HEK293 (cell line): ENCODE data around the gene BLOC1S1.

Experiments
- CTCF ChIA-PET: fragments of 350-600 bp; formaldehyde crosslinking; extraction: SDS; loops from one replicate; lab custom pipeline; 2021; ENCODE audit warnings: antibody characterized with exemption; lab: Yijun Ruan, JAX
- POLR2A ChIA-PET: fragments of 300-600 bp; formaldehyde crosslinking; extraction: SDS; loops from one replicate; lab custom pipeline; 2020; ENCODE audit warnings: antibody characterized with exemption, inconsistent platforms; lab: Yijun Ruan, JAX
- H3K27ac ChIP-seq: fragments of 200-500 bp; sonication (Bioruptor generic); 2 replicates; pipeline ENCODE4 v1.5.1; 2014; ENCODE audit warnings: low read depth, low read length, control low read depth, inconsistent platforms; ENCODE audit errors: extremely low read depth
- H3K36me3 ChIP-seq, 2 experiments: fragments of 200-500 bp in 1 of 2; sonication (Bioruptor generic) in 1 of 2; 1 replicate in 1 of 2; 2 replicates in 1 of 2; pipeline ENCODE4 v1.5.1; 2014 to 2017; ENCODE audit warnings: inconsistent platforms in 2 of 2, low read length in 2 of 2; ENCODE audit not compliant: control insufficient read depth in 2 of 2, insufficient read depth in 1 of 2
- H3K4me1 ChIP-seq: fragments of 200-500 bp; sonication (Bioruptor generic); 2 replicates; pipeline ENCODE4 v1.5.1; 2014; ENCODE audit warnings: mild to moderate bottlenecking, low read length, inconsistent platforms; ENCODE audit not compliant: control insufficient read depth, insufficient read depth
- H3K4me3 ChIP-seq: 2 replicates; pipeline ENCODE4 v1.5.1; 2011; ENCODE audit warnings: low read depth, mild to moderate bottlenecking, control low read depth, low read length, moderate library complexity
- H3K9me3 ChIP-seq: fragments of 200-500 bp; sonication (Bioruptor generic); 2 replicates; pipeline ENCODE4 v1.5.1; 2014; ENCODE audit warnings: low read depth, low read length, inconsistent platforms; ENCODE audit not compliant: control insufficient read depth, insufficient read depth
- AEBP2 ChIP-seq: fragments of 450-650 bp; formaldehyde crosslinking; IDR thresholded peaks from 2 replicates; pipeline ENCODE4 v1.5.1; 2016; ENCODE audit warnings: missing biosample characterization, missing genetic modification characterization, borderline replicate concordance
- SP2 ChIP-seq: fragments of 450-650 bp; formaldehyde crosslinking; IDR thresholded peaks from 2 replicates; pipeline ENCODE4 v1.5.1; 2016; ENCODE audit warnings: missing biosample characterization, missing genetic modification characterization
- TSHZ1 ChIP-seq: fragments of 450-650 bp; formaldehyde crosslinking; IDR thresholded peaks from 2 replicates; pipeline ENCODE4 v1.5.1; 2016; ENCODE audit warnings: missing biosample characterization, missing genetic modification characterization, borderline replicate concordance
- ZEB2 ChIP-seq: fragments of 450-650 bp; formaldehyde crosslinking; IDR thresholded peaks from 2 replicates; pipeline ENCODE4 v1.5.1; 2016; ENCODE audit warnings: missing biosample characterization, missing genetic modification characterization
- ZNF155 ChIP-seq: fragments of 450-650 bp; formaldehyde crosslinking; IDR thresholded peaks from 2 replicates; pipeline ENCODE4 v1.5.1; 2016; ENCODE audit warnings: missing biosample characterization, missing genetic modification characterization
- ZNF169 ChIP-seq: fragments of 450-650 bp; formaldehyde crosslinking; IDR thresholded peaks from 2 replicates; pipeline ENCODE4 v1.5.1; 2016; ENCODE audit warnings: missing biosample characterization, missing genetic modification characterization
- ZNF18 ChIP-seq: fragments of 450-650 bp; formaldehyde crosslinking; IDR thresholded peaks from 2 replicates; pipeline ENCODE4 v1.5.1; 2016; ENCODE audit warnings: missing biosample characterization, missing genetic modification characterization
- ZNF202 ChIP-seq: fragments of 450-650 bp; formaldehyde crosslinking; IDR thresholded peaks from 2 replicates; pipeline ENCODE4 v1.5.1; 2016; ENCODE audit warnings: missing biosample characterization, missing genetic modification characterization, borderline replicate concordance
- ZNF324 ChIP-seq: fragments of 450-650 bp; formaldehyde crosslinking; IDR thresholded peaks from 2 replicates; pipeline ENCODE4 v1.5.1; 2016; ENCODE audit warnings: missing biosample characterization, missing genetic modification characterization
- ZNF366 ChIP-seq: fragments of 450-650 bp; formaldehyde crosslinking; conservative IDR thresholded peaks from 2 replicates; pipeline ENCODE4 v1.5.1; 2016; ENCODE audit warnings: missing biosample characterization, missing genetic modification characterization
- ZNF394 ChIP-seq: fragments of 450-650 bp; formaldehyde crosslinking; IDR thresholded peaks from 2 replicates; pipeline ENCODE4 v1.5.1; 2016; ENCODE audit warnings: missing biosample characterization, missing genetic modification characterization, mild to moderate bottlenecking, moderate library complexity, borderline replicate concordance
- ZNF521 ChIP-seq: fragments of 450-650 bp; formaldehyde crosslinking; IDR thresholded peaks from 2 replicates; pipeline ENCODE4 v1.5.1; 2017; ENCODE audit warnings: missing biosample characterization, mild to moderate bottlenecking, missing genetic modification characterization
- ZNF529 ChIP-seq: fragments of 450-650 bp; formaldehyde crosslinking; IDR thresholded peaks from 2 replicates; pipeline ENCODE4 v1.5.1; 2017; ENCODE audit warnings: missing genetic modification characterization, missing biosample characterization; ENCODE audit not compliant: insufficient replicate concordance
- ZNF549 ChIP-seq: fragments of 450-650 bp; IDR thresholded peaks from 2 replicates; pipeline ENCODE4 v1.5.1; 2018; ENCODE audit warnings: missing biosample characterization, missing genetic modification characterization, mild to moderate bottlenecking, inconsistent platforms, moderate library complexity
- ZNF555 ChIP-seq: fragments of 450-650 bp; formaldehyde crosslinking; conservative IDR thresholded peaks from 2 replicates; pipeline ENCODE4 v1.5.1; 2017; ENCODE audit warnings: missing biosample characterization, mild to moderate bottlenecking, missing genetic modification characterization, inconsistent platforms
- ZNF623 ChIP-seq: fragments of 450-650 bp; formaldehyde crosslinking; IDR thresholded peaks from 2 replicates; pipeline ENCODE4 v1.5.1; 2016; ENCODE audit warnings: missing biosample characterization, missing genetic modification characterization
- ZNF639 ChIP-seq: fragments of 450-650 bp; formaldehyde crosslinking; IDR thresholded peaks from 2 replicates; pipeline ENCODE4 v1.5.1; 2016; ENCODE audit warnings: missing biosample characterization, missing genetic modification characterization
- ZNF664 ChIP-seq: fragments of 450-650 bp; formaldehyde crosslinking; IDR thresholded peaks from 2 replicates; pipeline ENCODE4 v1.5.1; 2016; ENCODE audit warnings: missing biosample characterization, missing genetic modification characterization
- ZNF843 ChIP-seq: fragments of 450-650 bp; formaldehyde crosslinking; IDR thresholded peaks from 2 replicates; pipeline ENCODE4 v1.5.1; 2016; ENCODE audit warnings: missing biosample characterization, missing genetic modification characterization
- ZXDB ChIP-seq: fragments of 450-650 bp; formaldehyde crosslinking; IDR thresholded peaks from 2 replicates; pipeline ENCODE4 v1.5.1; 2016; ENCODE audit warnings: missing biosample characterization, missing genetic modification characterization
- TF ChIP-seq, protein P1 (sequence below): fragments of 450-650 bp; formaldehyde crosslinking; IDR thresholded peaks from 2 replicates; pipeline ENCODE4 v1.5.1; 2016; ENCODE audit warnings: missing biosample characterization, missing genetic modification characterization

The BLOC1S1 gene

DNA sequence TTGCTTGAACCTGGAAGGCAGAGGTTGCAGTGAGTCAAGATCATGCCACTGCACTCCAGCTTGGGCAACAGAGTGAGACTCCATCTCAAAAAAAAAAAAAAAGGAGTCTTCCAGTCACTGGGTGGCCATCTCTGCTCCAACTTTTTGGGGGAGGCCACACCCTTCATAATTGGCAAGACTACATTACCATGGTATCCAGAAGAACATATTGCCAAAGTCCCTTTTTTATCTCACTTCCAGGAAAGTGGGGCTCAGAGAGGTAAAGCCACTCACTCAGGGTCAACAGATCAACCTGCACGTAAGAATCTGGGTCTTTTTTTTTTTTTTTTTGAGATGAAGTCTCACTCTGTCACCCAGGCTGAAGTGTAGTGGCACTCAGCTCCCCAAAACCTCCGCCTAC, 18.0 kb downstream of the BLOC1S1 start (continued):
- TF ChIP-seq ZNF18 (tag by site-specific recombination) (no peak), ZNF843 (no peak), AEBP2 (tag by site-specific recombination) (no peak), ZEB2 (tag by site-specific recombination) (no peak)

DNA sequence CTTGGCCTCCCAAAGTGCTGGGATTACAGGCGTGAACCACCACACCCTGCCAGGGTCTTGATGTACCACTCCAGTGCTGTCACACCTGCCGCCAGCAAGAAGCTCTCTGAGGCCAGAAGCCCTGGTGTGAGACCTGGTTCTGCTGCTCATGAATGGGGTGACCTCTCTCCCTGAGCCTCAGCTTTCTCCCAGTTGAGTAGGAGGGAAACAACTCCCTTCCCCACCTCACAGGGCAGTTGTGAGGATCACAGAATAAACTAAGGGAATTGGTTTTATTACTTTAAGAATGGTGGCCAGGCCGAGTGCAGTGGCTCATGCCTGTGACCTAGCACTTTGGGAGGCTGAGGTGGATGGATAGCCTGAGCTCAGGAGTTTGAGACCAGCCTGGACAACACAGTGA, 18.7 kb downstream of the BLOC1S1 start:
- H3K36me3 ChIP-seq: no peaks in the 10 kb centered on the region
- ChIA-PET CTCF (interaction anchor here (0.6 to 6.8 kb wide), 7 partner anchors 12 to 541 kb away, joined by 3 to 127 read pairs (median 3); partner anchors contain the start of gene RDH5), POLR2A (interaction anchor here (0.7 to 1.4 kb wide), 3 partner anchors 66 to 376 kb away, joined by 3 to 9 read pairs (median 6); no protein-coding TSS in a partner anchor)
- H3K4me3 ChIP-seq: no peak overlapping the region
- TF ChIP-seq ZNF202 (no peak), ZNF664 (tag by site-specific recombination) (no peak), ZNF529 (tag by site-specific recombination) (no peak), ZNF155 (no peak), ZNF639 (no peak), ZNF169 (tag by site-specific recombination) (no peak)
- H3K9me3 ChIP-seq: no peaks in the 10 kb centered on the region
- peaks cover 8% of the 10 kb centered on the region for H3K4me1 ChIP-seq
- no peak overlapping the region for H3K27ac ChIP-seq

DNA sequence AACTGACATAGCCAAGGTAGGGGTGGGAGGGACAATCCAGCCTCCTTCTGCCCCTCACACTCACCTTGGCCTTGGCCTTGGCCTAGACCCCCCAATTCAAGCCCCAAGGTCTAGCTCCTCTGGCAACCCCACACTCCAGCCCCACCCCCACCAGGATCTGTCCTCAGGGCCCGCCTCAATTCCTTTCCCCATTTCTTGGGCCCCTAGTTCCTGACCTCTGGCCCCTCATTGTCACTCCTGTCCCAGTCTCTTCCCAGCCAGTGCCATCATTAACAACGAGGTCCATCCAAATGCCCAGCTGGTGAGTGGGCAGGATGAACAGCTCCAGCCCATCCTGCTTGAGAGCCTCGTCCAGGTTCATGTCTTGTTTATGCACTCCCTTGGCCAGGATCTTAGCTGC, 20.2 kb downstream of the BLOC1S1 start:
- H3K27ac ChIP-seq: no peak overlapping the region
- H3K9me3 ChIP-seq: no peaks in the 10 kb centered on the region
- H3K4me1 ChIP-seq: peaks cover 8% of the 10 kb centered on the region; the same call in 1 of the 2 replicates
- ChIA-PET POLR2A (interaction anchor here (1.0 to 1.1 kb wide), 2 partner anchors 11 to 93 kb away, joined by 3 read pairs; partner anchors contain the start of gene DNAJC14), CTCF (interaction anchor here (0.6 to 6.8 kb wide), 8 partner anchors 9 to 190 kb away, joined by 3 to 127 read pairs (median 13); partner anchors contain the start of genes ORMDL2, RDH5 and SARNP)
- no peaks in the 10 kb centered on the region for H3K36me3 ChIP-seq
- H3K4me3 ChIP-seq: no peak overlapping the region
- TF ChIP-seq ZXDB (tag by site-specific recombination) (no peak), ZNF366 (no peak), ZNF529 (tag by site-specific recombination) (no peak), ZNF324 (tag by site-specific recombination) (no peak), ZNF521 (tag by site-specific recombination) (no peak), TSHZ1 (tag by site-specific recombination) (no peak), ZNF549 (tag by site-specific recombination) (no peak), ZNF394 (tag by site-specific recombination) (no peak), ZNF623 (tag by site-specific recombination) (no peak), ZEB2 (tag by site-specific recombination) (no peak), ZNF555 (tag by site-specific recombination) (no peak), SP2 (tag by site-specific recombination) (no peak)
- TF ChIP-seq, protein P1, sequence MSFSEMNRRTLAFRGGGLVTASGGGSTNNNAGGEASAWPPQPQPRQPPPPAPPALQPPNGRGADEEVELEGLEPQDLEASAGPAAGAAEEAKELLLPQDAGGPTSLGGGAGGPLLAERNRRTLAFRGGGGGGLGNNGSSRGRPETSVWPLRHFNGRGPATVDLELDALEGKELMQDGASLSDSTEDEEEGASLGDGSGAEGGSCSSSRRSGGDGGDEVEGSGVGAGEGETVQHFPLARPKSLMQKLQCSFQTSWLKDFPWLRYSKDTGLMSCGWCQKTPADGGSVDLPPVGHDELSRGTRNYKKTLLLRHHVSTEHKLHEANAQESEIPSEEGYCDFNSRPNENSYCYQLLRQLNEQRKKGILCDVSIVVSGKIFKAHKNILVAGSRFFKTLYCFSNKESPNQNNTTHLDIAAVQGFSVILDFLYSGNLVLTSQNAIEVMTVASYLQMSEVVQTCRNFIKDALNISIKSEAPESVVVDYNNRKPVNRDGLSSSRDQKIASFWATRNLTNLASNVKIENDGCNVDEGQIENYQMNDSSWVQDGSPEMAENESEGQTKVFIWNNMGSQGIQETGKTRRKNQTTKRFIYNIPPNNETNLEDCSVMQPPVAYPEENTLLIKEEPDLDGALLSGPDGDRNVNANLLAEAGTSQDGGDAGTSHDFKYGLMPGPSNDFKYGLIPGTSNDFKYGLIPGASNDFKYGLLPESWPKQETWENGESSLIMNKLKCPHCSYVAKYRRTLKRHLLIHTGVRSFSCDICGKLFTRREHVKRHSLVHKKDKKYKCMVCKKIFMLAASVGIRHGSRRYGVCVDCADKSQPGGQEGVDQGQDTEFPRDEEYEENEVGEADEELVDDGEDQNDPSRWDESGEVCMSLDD (tag by site-specific recombination): no peak
